GM18873 (cell line): Measurements from ENCODE around the gene ZNF606.

Experiments used
- ATAC-seq: cut with Tn5 transposase; IDR thresholded peaks from one replicate; pipeline ENCODE4 v1.9.1; 2021; ENCODE audit warnings: mild to moderate bottlenecking, moderate library complexity, moderate number of reproducible peaks; ENCODE audit not compliant: unreplicated experiment, low FRiP score

The ZNF606 gene

GRCh38 chr19:57935731-57936130, 66.9 kb downstream of the ZNF606 start:
- no peak for ATAC-seq

- peak; percentile 50 for ATAC-seq
Measured at GRCh38 chr19:57934820-57935665, 67.6 kb downstream of the ZNF606 start, which contains the start of gene ZNF418. Gene ZNF418, minus strand, starts transcription at chr19:57935402. Its CDS starts 1,580 bp downstream, at chr19:57933822.

- no peak for ATAC-seq
Measured at GRCh38 chr19:57927587-57927986, 75.0 kb downstream of the ZNF606 start.
